Cardiac fibroblast (primary cell): ENCODE measurements around the gene MARK2.

Source experiments
- DNase-seq, 2 donors: peaks; one replicate each; pipeline versions ENCODE4 v3.0.0 to v3.0.0-alpha.2; 2010; ENCODE audit warnings: low read depth in 2 of 2
- H3K4me3 ChIP-seq, 2 donors: replicated peaks in 1 of 2; 1 replicate in 1 of 2; 2 replicates in 1 of 2; pipeline ENCODE4 v1.5.1; 2011; ENCODE audit warnings: low read depth in 2 of 2, low read length in 2 of 2, mild to moderate bottlenecking in 2 of 2, moderate library complexity in 1 of 2
- CTCF ChIP-seq: IDR thresholded peaks from one replicate; pipeline ENCODE4 v1.5.1; 2011; ENCODE audit warnings: low read depth, mild to moderate bottlenecking, low read length, inconsistent platforms

Gene MARK2

GRCh38 chr11:63876616-63877015 is 37.7 kb downstream of the MARK2 start:
- no peak overlapping the region for H3K4me3 ChIP-seq
- no peak for TF ChIP-seq CTCF
- DNase-seq: no peak

GRCh38 chr11:63877658-63878241 is 38.8 kb downstream of the MARK2 start:
- DNase-seq: no peak
- H3K4me3 ChIP-seq: no peak overlapping the region
- no peak for TF ChIP-seq CTCF

DNA sequence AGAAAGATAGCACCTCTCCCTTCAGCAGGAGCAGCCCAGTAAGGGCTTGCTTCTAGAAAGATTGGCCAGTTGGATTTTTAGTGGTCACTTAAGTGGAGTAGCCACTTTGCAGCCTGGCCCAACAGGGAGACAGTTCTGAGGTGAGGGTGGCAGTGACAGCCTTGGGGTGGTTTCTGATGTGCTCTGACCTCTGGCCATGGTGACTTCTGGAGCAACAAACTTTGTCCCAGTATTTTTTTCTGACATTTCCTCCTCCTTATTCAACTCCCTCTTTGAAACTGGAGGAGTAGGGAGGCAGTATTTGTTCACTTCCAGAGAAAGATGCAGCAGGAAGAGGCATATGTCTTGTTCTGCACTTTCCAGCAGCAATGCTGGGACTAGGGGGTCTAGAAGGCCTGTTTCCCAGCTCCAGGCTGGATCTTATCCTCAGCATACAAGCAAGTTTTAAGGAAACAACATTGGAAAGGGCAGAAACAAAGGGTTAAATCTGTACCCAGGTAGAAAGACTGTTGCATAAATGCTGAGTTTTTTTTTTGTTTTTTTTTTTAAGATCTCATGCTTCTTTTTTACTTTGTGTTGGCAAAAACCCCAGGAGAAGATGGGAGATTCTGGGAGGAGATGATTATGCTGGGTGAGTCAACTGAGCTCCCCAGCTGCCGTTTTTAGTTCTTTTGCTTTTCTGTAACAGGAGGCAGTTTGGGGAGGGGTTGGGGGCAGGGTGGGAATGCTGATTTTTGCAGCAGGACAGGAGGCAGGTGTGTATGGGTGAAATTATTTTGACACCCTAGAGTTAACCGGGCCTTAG is 40.9 kb downstream of the MARK2 start:
- no peak overlapping the region for H3K4me3 ChIP-seq
- TF ChIP-seq CTCF: no peak
- DNase-seq: peak; percentile 67 to 75

DNA sequence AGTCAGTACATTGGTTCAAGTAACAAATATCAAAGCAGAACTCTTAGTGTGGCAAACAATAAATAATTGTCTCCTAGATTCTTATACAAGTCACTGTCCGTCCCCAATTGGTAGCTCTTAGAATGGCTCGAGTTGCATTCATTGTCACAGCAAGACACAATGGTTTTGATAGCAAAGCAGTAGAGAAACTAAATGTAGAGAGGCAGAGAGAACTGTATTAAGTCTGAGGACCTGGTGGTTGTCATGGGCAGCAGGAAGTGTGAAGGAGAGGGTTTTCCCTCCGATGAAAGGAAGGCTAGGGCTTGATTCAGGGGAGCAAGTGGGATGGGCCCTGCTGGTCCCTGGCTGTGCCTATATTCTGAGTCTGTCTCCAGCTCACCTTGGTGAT is 41.5 kb downstream of the MARK2 start:
- TF ChIP-seq CTCF: no peak
- H3K4me3 ChIP-seq: no peak overlapping the region
- no peak for DNase-seq

DNA sequence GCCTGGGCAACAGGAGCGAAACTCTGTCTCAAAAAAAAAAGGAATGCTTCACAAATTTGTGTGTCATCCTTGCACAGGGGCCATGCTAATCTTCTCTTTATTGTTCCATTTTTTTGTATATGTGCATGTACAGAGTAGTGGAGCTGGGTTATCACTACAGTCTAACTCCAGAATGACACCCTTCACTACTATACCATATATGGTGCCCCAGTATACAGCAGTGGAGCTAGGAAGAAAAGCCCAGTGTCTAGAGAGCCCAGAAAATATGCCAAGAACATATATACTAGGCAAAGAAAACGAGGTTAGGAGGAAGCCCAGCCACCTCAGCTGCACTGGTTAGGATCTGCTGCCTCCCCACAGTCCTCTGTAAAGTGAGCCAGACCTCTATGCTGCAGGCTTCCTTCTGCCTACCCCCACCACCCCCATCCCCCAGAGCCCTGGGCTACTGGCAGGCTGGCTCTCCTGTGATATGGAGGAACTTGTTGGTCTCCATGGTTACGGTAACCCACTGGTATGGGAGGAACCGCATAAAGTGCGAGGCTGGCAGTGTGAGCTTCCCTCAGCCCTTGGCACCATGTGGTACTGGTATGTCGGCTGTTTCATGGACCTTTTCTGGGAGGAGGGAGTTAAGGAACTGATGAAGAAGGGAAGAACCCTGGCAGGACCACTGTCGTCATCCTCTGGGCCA is 43.8 kb downstream of the MARK2 start:
- no peak overlapping the region for H3K4me3 ChIP-seq
- peak in 1 of 2 donors; percentile 15 for DNase-seq
- TF ChIP-seq CTCF: no peak

GRCh38 chr11:63883791-63884190 is 44.9 kb downstream of the MARK2 start:
- no peak for TF ChIP-seq CTCF
- no peak overlapping the region for H3K4me3 ChIP-seq
- DNase-seq: no peak
